Suppressor macrophage treated with lipopolysaccharide for 4 hours (primary cell): ENCODE measurements around the gene ILRUN.
"Not testable (repeated sequence)": the region's sequence is repeated elsewhere in the genome, so short reads cannot be mapped to it uniquely, and the experiment has no call there.

Experiments used
- DNase-seq: peaks from one replicate; pipeline ENCODE4 v3.0.0-alpha.2; 2020

Gene ILRUN

DNA sequence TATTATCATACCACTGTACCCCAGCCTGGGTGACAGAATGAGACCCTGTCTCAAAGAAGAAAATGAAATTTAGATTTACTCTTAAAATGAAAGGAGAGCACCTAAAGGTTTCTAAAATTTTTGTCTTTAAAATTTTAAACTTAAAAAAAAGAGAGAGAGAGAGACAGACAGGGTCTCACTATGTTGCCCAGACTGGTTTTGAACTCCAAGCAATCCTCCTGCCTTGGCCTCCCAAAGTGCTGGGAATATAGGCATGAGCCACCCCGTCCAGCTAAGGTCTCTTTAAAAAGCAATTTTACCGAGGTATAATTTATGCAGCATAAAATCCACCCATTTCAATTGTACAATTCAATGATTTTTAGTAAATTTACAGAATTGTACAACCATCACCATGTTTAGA lies 33.2 kb downstream of the ILRUN start:
- DNase-seq: no peak

DNA sequence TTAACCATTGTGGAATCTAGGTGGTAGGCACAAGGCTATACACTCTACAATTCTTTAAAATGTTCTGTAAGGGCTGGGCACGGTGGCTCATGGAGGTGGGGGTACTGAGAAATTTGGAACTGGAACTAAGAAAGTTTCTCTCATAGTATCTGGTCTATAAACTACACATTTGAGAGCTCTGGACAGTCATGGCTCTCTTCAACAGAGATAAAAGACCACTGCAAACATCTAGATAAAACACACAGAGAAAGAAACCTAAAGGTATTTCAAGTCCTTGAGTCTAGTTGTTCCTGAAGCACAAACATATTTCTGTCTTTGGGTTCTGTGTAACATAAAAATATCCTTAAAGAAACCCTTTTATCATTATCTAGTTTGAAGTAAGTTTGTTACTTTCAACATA lies 35.2 kb downstream of the ILRUN start:
- no peak for DNase-seq

DNA sequence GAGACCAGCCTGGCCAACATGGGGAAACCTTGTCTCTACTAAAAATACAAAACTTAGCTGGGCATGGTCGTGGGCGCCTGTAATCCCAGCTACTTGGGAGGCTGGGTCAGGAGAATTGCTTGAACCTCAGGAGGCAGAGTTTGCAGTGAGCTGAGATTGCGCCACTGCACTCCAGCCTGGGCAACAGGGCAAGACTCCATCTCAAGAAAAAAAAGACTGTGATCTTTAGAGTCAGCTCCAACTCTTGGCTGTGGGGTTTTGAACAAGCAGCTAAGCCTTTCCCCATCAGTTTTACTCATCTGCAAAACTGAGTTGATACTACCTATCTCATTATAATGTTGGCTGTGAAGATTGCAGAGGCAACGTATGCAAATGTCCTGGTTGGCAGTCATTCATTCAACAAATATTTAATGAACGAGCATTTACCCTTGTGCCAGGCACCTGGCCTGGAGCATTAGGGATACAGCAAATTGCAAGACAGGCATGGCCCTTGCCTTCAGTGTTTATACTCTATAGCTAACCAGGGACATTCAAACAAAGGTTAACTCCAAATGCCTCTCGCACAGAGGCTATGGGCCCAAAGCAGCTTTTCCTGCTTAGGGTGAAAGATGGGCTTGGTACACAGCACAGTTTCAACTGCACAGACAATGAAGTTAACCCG lies 37.8 kb downstream of the ILRUN start:
- DNase-seq: no peak

DNA sequence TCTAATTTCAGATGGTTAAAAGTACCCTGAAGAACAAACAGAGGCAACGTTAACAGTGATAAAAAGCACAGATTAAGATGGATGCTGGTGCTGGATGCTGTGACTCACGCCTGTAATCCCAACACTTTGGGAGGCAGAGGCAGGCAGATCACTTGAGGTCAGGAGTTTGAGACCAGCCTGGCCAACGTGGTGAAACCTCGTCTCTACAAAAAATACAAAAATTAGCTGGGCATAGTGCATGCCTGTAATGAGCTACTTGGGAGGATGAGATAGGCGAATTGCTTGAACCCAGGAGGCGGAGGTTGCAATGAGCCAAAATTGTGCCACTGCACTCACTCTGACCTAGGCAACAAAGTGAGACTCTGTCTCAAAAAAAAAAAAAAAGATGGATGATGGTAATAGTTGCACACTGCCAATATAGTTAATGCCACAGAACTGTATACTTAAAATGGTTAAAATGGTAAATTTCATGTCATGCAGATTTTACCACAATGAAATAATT lies 38.5 kb downstream of the ILRUN start:
- DNase-seq: not testable (repeated sequence)

DNA sequence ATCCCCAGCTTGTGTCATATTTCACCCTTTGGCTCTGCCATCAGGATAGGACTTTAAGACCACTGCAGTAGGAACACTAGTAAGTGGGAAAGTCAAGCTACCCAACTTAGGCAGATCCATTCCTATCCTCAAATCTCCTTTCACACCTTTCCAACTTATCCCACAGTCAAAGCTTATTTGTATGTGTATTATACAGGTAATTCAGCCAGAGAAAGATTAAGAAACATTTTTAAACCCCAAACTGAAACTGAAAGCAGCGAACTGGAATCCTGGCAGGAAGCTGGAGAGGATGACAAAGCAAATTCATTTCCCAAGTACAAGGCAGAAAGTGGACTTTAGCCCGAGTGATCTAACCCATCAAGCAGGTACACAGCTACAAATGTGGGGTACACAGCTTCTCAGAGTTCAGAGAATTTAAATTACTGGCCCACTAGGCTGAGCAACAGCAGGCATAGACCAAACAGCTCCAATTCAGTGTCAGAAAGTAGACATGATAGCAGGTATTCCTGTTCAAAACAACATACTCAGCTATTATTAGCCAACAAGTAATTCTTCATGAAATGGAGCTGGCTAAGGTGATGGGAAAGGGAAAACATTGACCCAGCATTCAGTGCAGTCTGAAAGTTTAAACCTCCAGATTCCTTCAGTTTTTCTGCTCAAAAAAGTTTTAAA lies 39.1 kb downstream of the ILRUN start:
- DNase-seq: peak; percentile 77

DNA sequence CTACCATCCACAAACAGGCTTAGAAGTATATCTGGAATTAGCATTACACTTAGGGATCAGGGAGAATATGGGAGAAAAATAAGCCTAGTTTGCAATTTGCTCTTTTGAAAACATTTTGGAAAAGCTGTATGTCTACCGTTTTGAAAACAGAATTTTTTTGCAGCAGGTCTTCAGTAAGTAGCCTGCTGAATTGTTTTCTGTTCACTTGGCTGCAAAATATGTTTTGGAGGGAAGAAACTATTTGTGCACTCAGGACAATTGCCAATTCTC lies 39.6 kb downstream of the ILRUN start:
- no peak for DNase-seq

DNA sequence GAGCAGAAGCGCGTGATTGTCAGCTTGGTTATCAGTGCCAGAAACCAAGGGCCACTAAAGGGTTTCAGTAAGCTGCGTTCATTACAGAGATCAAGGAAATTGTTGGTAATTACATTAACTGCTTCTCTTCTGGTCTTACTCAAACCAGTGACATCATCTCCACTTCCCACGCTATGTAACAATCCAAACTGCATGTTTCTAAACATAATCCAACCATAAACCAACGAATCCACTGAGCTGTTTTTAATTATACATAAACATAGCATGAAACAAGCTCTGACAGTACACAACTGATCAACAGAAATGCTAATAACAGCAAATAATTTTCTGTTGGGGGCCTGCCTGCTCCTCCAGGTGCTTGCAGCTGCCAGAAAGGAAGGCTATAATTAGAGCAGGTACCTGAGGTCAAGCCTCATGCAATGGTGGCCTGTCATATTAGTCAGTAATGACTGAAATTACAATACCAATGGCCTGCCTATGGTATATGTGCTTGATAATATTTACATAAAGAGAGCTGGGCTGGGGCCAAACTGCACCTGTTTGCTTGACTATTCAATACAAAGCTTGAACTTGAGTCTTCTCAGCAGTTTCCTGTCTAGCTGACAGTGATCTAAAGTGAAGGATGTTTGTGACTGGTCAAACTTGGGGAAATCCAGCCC lies 40.1 kb downstream of the ILRUN start:
- DNase-seq: peak; percentile 85

DNA sequence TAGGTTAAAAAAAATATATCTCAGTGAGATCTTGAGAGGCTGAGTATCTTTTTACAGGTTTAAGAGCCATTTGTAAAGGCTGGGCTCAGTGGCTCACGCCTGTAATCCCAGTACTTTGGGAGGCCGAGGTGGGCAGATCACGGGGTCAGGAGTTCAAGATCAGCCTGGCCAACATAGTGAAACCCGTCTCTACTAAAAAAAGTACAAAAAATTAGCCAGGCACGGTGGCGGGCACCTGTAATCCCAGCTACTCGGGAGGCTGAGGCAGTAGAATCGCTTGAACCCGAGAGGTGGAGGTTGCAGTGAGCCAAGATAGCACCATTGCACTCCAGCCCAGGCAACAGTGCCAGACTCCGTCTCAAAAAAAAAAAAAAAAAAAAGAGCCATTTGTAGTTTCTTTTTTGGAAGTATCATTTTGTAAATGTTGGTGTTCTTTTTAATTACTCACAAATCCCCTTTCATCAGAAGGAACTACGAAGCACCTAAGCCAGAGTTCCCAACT lies 40.6 kb downstream of the ILRUN start:
- not testable (repeated sequence) for DNase-seq

DNA sequence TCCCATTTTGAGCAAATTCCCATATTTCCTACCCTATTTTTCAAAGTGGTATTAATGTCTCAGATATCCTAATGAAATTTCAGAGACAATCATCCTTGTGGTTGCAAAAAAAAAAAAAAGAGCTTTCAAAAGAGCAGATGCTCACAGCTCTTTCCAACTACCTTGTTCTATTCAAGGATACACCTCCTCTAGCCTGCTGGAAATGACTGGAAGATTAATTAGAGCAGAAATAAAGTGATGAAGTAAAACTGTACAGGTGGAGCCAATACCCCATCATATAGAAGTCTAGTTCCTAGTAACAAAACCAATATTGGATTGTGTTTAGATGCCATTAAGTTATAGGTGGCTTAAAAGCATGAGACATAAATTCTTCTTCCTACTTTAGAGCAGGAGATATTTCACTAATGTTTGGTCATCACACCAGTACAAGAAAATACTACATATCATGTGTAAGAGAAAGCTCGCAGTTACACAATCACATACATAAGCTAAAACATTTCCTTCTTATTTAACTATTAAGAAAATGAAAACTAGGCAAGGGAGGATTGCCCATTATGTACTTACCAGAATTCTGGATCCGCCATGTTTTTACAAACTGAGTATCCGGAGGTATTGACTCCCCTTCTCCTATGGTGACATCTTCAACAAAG lies 42.4 kb downstream of the ILRUN start:
- peak; percentile 56 for DNase-seq

DNA sequence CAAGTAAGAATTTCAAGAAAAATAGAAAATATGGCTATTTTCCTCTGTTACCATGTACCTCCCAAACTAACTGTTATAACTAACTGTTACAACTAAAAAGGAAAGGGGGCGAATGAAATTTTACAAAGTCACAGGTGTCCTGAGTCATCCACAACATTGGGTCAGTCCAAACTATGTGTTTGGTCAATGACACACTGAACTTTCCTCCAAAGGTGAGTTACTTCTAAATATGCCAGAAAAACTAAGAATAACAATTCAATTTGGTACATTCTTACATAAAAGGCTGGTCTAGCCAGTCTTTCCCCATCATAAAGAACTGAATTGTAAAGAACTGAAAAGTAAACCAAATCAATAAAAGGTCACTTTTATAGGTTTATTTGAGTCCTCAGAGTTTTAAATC lies 44.3 kb downstream of the ILRUN start:
- no peak for DNase-seq

DNA sequence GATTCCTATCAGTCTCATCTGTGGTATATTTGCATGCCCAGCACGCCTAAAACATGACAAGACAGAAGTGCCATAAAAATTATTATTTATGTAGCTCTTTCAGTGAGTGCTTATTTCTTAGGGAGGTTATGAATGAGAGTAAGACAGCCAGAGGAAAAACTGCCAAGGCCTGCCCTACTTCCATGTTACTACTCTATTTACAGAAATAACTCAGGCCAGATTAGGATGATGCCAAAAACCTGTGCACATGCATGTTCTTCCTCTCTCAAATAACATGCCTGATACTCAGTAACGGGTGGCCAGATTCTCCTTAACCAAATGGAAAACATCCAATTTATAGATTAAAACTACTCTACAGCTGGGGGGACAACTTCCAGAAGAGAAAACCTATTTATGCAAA lies 45.7 kb downstream of the ILRUN start:
- no peak for DNase-seq

DNA sequence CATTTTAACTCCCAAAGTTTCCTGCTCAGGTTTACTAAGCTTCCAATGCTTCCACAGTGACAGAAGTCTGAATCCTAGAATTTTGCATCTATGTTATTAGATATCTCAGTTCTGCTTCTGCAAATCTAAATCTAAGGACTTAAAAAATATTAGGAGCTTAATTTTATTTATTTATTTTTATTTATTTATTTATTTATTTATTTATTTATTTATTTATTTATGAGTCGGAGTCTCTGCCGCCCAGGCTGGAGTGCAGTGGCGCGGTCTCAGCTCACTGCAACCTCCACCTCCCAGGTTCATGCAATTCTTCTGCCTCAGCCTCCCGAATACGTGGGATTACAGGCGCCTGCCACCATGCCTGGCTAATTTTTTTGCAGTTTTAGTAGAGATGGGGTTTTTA lies 46.3 kb downstream of the ILRUN start:
- DNase-seq: not testable (repeated sequence)

DNA sequence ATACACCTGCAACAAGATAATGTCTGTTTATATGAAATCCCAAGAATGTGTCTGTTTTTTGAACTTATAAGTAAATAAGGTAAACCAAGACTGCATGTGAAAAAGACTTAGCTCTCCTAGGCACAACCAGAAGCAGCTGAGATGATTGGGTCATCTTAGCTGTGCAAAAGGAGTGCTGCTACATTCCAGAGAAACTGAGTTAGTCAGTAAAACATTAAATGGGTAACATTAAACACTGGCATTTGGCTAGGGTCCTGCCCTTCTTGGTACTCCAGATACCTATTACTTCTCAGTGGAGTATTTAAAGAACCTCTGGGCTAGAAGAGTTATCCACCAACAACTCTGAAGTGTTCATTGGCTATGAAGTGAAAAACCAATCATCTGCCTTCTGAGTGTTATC lies 47.8 kb downstream of the ILRUN start:
- DNase-seq: no peak
